Measurements from ENCODE around the gene OR2W1. TPM values are rescaled to one million over a fixed set of nuclear protein-coding genes. Genes with fewer than 3 reads are reported as not detected.

The OR2W1 gene
- not detected for polyA plus RNA-seq (ENCODE audit: insufficient read length in 4 of 4)

DNA sequence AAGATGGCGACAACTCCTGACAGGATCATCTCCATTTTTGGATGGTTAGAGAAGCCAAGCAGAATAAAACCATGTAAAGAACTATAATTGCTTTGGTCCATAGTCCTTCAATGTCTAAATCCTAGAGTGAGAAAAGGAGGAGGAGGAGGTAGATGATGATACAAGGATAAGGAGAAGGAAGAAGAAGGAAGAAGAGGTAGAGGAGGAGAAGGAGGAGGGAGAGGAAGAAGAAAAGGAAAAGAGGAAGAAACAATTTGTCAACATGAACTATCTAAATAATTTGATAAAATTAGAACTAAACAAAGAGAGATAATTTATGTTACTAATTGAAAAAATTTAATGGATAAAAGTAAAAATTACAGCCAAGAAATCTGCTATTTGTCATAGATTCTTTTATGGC lies at the start of gene OR2W1:
OR2W1 (minus strand) TSS at position 101 of the 400 bp plus-strand sequence; CDS start at position 101, 0 bp downstream.
- DNase-seq (ENCODE audit: low read depth in 4 of 4, low spot score in 3 of 4): no peak

DNA sequence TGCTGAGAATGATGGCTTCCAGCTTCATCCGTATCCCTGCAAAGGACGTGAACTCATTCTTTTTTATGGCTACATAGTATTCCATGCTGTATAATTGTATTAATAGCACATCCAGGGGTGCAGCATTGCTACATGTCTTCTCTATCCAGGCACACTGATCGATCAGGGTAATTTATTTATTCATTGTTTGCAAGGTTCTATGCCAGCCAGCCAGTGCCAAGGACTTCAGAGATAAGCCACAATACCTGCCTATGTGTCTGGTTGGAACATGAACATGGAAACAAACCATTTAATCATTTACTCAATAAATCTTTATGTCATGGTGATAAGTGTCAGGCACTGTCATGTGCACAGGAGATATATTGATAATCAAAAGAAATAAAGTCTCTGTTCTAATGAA lies 48.0 kb upstream of the OR2W1 start:
- DNase-seq (ENCODE audit: low read depth in 4 of 4, low spot score in 3 of 4): no peak

- no peak for DNase-seq (ENCODE audit: low read depth in 4 of 4, low spot score in 3 of 4)
These were observed 42.2 kb upstream of the OR2W1 start, which contains the start of gene OR2B3 for GRCh38 chr6:29087213-29087612. OR2B3 (minus strand) TSS chr6:29087313; CDS start chr6:29087248, 65 bp downstream.

DNA sequence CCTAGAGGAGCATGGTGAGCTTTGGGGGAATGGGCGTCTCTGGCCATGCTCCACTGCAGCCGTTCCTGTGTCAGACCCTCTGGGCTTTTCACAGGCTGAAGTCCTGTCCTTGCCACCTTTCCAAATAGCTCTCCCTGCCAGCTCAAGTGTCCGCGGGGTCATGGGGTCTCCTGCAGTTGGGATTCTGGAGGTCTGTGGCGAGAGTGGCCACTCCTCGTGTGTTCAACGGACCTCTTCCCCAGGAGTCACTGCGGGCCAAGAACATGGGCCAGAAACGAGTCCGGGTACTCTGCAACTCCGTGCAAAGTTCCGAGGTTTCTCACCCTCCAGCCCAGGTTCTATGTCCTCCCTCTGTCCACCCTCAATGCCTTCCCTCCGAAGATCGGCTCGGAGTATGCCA lies 37.5 kb upstream of the OR2W1 start:
- no peak for DNase-seq (ENCODE audit: low read depth in 4 of 4, low spot score in 3 of 4)

DNA sequence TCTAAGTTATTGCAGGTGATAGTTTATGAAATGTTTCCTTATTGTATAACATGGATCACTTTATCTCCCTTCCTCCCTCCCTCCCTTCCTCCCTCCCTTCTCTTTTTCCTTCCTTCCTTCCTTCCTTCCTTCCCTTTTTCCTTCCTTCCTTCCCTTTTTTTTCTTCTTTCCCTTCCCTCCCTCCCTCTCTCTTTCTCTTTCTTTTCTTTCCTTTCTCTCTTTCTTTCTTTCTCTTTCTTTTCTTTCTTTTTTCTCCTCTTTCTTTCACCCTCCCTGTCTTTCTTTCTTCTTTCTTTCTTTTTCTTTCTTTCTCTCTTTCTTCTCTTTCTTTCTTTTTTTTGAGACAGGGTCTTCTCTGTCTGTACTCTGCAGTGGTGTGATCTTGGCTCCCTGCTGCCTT lies 36.3 kb upstream of the OR2W1 start:
- no peak for DNase-seq (ENCODE audit: low read depth in 4 of 4, low spot score in 3 of 4)

DNA sequence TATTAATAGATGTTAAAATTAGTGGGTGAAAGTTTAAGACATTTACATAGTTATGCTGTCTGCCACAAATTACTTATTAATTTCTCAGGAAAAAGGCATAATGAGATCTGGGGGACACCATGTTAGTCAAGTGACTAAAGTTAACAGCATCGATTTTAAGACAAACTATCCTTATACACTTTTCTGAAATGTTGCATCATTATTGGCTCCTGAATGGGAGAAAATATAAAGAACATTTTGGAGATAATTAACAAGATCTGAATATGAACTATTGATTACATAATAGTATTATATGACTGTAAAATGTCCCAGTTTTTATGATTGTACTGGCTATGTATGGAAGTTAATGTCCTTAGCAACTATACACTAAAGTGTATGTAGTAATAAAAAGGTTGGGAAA lies 34.2 kb upstream of the OR2W1 start:
- DNase-seq (ENCODE audit: low read depth in 4 of 4, low spot score in 3 of 4): no peak

GRCh38 chr6:29071831-29072723 lies 27.1 kb upstream of the OR2W1 start:
- DNase-seq (ENCODE audit: low read depth in 4 of 4, low spot score in 3 of 4): no peak

GRCh38 chr6:29051680-29052079 lies 6.7 kb upstream of the OR2W1 start:
- no peak for DNase-seq (ENCODE audit: low read depth in 4 of 4, low spot score in 3 of 4)

- no peak for DNase-seq (ENCODE audit: low read depth in 4 of 4, low spot score in 3 of 4)
These were observed 9.0 kb downstream of the OR2W1 start for GRCh38 chr6:29035951-29036350.

GRCh38 chr6:29028821-29029220 lies 16.2 kb downstream of the OR2W1 start:
- no peak for DNase-seq (ENCODE audit: low read depth in 4 of 4, low spot score in 3 of 4)

DNA sequence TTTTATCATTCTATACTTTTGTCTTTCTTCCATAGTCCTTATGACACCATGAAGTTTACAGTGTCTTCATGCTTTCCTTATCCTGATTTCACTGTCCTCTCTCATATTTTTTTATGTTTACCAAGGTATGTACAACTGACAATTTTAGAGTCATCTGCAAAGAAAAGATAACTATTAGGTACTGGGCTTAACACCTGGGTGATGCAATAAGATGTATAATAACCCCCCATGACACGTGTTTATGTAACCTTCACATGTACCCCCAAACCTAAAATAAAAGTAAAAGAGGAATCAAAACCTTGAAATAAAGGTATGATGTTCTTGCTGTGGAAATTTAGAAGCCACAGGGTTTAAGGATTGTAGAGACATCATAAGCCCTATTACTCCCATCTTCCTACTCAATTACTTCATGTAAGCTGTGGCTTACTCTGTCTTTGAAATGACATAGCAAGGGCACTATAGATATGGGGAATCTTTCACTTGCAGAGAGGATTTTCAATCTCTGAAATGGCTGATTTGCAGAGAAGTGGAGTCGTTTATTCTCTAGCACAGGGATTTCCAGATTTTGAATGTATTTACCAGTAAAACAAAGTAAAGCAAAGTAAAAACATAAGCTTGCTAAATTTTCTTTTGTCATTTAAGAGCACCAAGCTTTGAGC lies 18.9 kb downstream of the OR2W1 start:
- DNase-seq (ENCODE audit: low read depth in 4 of 4, low spot score in 3 of 4): no peak

DNA sequence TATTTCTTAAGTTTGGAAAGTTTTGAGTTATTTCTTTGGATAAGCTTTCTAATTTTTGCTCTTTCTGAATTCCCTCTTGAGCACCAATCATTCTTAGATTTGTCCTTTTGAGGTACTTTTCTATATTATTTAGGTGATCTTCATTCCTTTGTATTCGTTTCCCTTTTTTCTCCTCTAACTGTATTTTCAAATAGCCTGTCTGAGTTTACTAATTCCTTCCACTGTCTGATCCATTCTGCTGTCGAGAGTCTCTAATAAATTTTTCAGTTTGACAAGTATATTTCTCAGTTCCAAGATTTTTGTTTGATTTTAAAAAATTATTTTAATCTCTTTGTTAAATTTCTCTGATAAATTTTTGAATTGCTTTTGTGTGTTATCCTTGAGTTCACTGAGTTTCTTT lies 23.5 kb downstream of the OR2W1 start:
- no peak for DNase-seq (ENCODE audit: low read depth in 4 of 4, low spot score in 3 of 4)

GRCh38 chr6:29019629-29020028 lies 25.3 kb downstream of the OR2W1 start:
- DNase-seq (ENCODE audit: low read depth in 4 of 4, low spot score in 3 of 4): no peak

DNA sequence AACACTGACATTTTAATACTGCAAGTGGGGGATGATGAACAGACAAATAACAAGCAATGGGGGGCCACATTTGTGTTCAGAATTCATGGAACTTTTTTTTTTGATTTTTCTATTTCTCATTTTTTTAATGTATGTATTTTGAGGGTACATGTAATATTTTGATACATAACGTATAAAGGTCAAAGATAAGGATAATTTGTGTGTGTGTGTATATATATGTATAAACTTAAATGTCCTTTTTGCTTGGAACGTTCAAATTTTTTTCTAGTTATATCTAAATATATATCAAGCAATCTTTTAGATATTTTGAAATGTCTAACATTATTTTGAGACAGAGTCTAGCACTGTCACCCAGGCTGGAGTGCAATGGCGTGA lies 27.6 kb downstream of the OR2W1 start:
- DNase-seq (ENCODE audit: low read depth in 4 of 4, low spot score in 3 of 4): no peak

DNA sequence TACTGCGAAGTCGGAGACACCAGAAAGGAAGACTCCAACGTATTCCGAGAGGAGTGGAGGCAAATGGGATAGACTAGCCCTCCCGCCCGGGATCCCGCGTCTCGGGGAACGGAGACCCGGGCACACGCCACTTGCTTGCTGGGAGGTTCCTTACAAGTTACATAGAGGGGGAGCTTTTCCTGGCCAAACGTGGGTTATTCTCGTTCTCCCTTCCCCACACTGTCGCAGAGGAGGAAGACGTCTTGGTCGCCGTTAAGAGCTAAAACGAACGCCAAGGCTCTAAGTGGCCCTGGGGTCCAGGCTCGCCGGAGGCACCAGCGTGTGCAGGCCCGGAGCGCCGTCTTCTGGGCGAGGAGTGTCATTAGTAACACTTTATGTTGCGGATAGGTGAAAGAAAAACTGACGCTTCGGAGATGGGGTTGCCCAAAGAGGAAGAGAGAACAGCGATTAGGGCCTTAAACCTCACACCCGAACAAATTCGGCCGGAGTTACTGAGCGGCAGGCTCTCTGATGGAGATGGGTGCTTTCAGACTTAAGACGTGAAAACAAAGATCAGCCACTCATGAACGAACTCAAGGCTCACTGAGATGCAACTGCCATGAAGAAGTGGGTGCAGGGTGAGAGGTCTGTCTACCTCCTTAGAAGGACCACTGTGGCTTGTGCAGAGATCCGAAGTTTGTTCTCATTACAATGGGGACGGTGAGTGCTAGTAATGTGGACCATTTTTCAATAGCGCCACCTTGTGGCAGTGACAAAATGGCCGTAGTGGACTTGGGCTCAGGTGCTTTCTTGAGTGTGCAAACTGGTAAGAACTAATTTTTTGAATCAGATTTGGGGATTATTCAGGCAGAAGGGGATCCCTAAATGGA lies 28.2 kb downstream of the OR2W1 start:
- DNase-seq (ENCODE audit: low read depth in 4 of 4, low spot score in 3 of 4): peak; percentile 73 to 85 (median 80)

DNA sequence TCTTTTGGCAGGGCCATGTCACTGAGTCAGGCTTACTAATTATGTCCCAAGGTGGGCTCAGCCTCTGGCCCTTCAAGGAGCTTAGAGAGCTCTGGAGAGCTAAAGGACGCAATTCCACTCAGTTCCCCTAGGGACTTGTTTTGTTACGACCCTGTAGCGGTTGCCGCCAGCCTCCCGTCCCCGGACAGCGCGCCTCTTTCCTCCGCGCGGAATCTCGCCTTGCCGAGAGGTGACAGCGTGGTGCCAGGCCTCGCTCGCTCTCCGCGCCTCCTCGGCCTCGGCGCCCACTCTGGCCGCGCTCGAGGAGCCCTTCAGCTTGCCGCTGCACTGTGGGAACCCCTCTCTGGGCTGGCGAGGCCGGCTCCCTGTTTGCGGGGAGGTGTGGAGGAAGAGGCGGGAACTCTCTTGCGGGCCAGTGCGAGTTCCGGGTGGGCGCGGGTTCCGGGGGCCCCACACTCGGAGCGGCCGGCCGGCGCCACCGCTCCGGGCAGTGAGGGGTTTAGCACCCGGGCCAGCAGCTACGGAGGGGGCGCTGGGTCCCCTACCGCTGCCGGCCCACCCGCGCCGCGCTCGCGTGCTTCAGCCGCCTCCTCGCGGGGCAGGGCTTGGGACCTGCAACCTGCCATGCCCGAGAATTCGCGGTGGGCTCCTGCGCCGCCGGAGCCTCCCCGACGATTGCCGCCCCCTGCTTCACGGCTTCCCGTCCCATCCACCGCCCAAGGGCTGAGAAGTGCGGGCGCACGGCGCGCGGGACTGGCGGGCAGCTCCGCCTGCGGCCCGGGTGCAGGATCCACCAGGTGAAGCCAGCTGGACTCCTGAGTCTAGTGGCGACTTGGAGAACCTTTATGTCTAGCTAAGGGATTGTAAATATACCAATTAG lies 30.0 kb downstream of the OR2W1 start:
- DNase-seq (ENCODE audit: low read depth in 4 of 4, low spot score in 3 of 4): no peak

GRCh38 chr6:29011276-29011734 lies 33.7 kb downstream of the OR2W1 start:
- DNase-seq (ENCODE audit: low read depth in 4 of 4, low spot score in 3 of 4): peak; percentile 60 to 67 (median 62)

GRCh38 chr6:29009358-29009757 lies 35.6 kb downstream of the OR2W1 start:
- no peak for DNase-seq (ENCODE audit: low read depth in 4 of 4, low spot score in 3 of 4)

DNA sequence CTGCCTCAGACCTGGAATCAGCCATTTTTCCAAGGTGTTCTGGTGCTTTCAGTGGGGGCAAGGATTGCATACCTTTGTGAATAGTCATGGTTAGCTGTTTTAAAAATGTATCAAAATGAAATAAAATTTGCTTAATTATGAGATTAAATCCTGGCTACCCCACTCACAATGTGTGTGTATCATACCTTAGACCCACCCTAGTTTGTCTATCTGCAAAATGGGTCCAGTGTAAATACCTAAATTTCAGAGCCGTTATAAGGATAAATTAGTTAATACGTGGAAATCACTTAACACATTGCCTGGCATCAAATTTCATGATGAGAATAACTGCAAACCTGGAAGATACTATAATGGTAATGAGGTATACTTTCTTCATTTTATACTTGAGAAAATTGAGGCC lies 36.9 kb downstream of the OR2W1 start:
- DNase-seq (ENCODE audit: low read depth in 4 of 4, low spot score in 3 of 4): no peak
